ENCODE results near the gene DGKG.
A peak's percentile ranks its signal among the peaks of the same experiment; 100 is the strongest.

Gene DGKG

GRCh38 chr3:186129206-186129605, 232.8 kb downstream of the DGKG start:
- DNase-seq (ENCODE audit: low spot score in 2 of 2) (no peak), ATAC-seq (no peak)
- H3K27ac Mint-ChIP-seq = no peak overlapping the region
- H3K9me3 Mint-ChIP-seq = no peaks in the 10 kb centered on the region
- no peak overlapping the region for H3K4me3 Mint-ChIP-seq
- H3K36me3 Mint-ChIP-seq = peaks cover 5% of the 10 kb centered on the region
- no peaks in the 10 kb centered on the region for H3K4me1 Mint-ChIP-seq

GRCh38 chr3:186128158-186128557, 233.9 kb downstream of the DGKG start:
- DNase-seq (ENCODE audit: low spot score in 2 of 2) = no peak
- Mint-ChIP-seq H3K4me3 (no peak overlapping the region), H3K36me3 (peaks cover 5% of the 10 kb centered on the region), H3K9me3 (no peaks in the 10 kb centered on the region), H3K27ac (no peak overlapping the region), H3K4me1 (no peaks in the 10 kb centered on the region)
- no peak for ATAC-seq

GRCh38 chr3:186127463-186127862, 234.6 kb downstream of the DGKG start:
- Mint-ChIP-seq H3K27ac (no peak overlapping the region), H3K4me1 (no peaks in the 10 kb centered on the region), H3K36me3 (peaks cover 5% of the 10 kb centered on the region), H3K4me3 (no peak overlapping the region), H3K9me3 (no peaks in the 10 kb centered on the region)
- DNase-seq (ENCODE audit: low spot score in 2 of 2) = no peak
- ATAC-seq = no peak

DNA sequence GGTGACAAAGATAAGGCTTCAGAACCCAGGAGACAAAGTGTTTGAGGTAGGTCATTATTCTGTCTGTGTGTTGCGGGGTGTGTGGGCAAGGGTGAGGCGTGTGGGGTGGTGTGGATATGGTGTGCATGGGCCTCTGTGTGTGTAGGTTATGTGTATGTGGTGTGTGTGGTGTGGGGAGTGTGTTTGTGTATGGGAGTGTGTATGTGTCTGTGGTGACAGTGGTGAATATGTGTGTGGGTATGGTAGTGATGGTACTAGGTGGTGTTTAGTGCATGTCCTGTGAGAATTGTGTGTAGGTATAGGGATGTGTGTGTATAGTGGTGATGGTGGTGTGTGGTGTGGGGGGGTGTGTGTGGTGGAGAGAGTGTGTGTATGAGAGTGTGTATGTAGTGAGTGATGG, 236.9 kb downstream of the DGKG start:
- Mint-ChIP-seq H3K27ac (no peak overlapping the region), H3K9me3 (no peaks in the 10 kb centered on the region), H3K36me3 (peaks cover 3% of the 10 kb centered on the region), H3K4me1 (no peaks in the 10 kb centered on the region), H3K4me3 (no peak overlapping the region)
- DNase-seq (ENCODE audit: low spot score in 2 of 2) (no peak), ATAC-seq (no peak)

- DNase-seq (ENCODE audit: low spot score in 2 of 2) = no peak
- Mint-ChIP-seq H3K27ac (no peak overlapping the region), H3K9me3 (no peaks in the 10 kb centered on the region), H3K4me1 (no peaks in the 10 kb centered on the region), H3K36me3 (no peaks in the 10 kb centered on the region), H3K4me3 (no peak overlapping the region)
- ATAC-seq = no peak
Observed at GRCh38 chr3:186124592-186124991, 237.4 kb downstream of the DGKG start.

DNA sequence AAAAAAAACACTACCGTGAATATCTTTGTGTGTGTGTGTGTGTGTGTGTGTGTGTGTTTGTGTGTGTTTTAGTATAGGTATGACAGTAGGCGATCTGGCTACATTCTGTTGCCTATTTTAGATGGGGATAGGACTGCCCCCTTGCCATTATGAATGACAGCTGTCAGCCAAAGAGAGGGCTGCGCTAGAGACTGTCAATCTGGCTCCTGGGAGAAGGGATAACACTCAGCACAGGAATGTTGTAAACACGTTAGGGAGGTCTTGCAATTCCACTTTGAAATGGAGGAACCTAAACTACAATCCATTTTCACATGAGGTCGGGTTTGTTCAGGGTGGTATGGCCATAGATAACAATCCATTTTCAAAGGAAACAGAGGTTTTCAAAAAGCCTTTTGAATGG, 239.0 kb downstream of the DGKG start:
- Mint-ChIP-seq H3K4me3 (no peak overlapping the region), H3K4me1 (no peaks in the 10 kb centered on the region), H3K9me3 (no peaks in the 10 kb centered on the region), H3K27ac (no peak overlapping the region), H3K36me3 (no peaks in the 10 kb centered on the region)
- ATAC-seq = no peak
- no peak for DNase-seq (ENCODE audit: low spot score in 2 of 2)

DNA sequence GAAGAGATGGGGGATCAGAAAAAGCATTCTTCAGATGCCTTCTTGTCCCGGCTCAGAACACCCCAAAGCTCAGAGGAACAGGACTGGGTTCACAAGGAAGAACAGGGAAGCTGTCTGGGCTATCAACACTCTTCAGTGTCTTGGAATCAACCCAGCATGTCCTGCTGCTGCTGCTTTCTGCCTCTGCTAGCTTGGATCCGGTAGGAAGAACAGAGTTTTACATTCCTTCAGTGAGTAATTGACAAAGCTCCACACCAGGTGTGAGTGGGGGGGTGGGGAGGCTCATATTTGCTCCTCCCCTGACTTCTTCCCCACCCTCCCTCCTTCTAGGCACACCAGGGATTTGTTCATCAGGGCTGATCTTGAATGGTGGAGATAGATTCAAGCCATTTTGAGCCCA, 240.1 kb downstream of the DGKG start:
- H3K36me3 Mint-ChIP-seq = no peaks in the 10 kb centered on the region
- H3K4me3 Mint-ChIP-seq = no peak overlapping the region
- H3K9me3 Mint-ChIP-seq = no peaks in the 10 kb centered on the region
- ATAC-seq = no peak
- no peak overlapping the region for H3K27ac Mint-ChIP-seq
- no peak for DNase-seq (ENCODE audit: low spot score in 2 of 2)
- no peaks in the 10 kb centered on the region for H3K4me1 Mint-ChIP-seq

DNA sequence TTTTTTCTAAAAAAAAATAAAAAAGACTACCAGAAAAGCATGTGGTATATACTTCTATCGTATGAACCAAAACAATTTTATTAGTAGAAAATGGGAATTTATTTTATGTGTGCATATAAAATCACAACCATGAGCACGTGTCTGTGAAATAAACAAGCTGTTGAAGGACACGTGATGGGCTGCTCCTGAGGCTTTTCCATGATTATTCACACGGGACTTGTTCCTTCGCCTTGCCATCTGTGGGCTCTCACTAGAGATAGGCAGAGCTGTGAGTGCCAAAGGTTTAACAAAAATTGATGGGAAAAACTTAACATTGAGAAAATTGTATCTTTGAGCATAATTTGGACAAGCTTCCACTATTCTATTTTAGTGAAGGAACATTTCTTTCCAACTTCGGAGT, 240.8 kb downstream of the DGKG start:
- Mint-ChIP-seq H3K4me3 (no peak overlapping the region), H3K36me3 (no peaks in the 10 kb centered on the region), H3K4me1 (no peaks in the 10 kb centered on the region), H3K9me3 (no peaks in the 10 kb centered on the region), H3K27ac (no peak overlapping the region)
- ATAC-seq = no peak
- DNase-seq (ENCODE audit: low spot score in 2 of 2) = no peak

DNA sequence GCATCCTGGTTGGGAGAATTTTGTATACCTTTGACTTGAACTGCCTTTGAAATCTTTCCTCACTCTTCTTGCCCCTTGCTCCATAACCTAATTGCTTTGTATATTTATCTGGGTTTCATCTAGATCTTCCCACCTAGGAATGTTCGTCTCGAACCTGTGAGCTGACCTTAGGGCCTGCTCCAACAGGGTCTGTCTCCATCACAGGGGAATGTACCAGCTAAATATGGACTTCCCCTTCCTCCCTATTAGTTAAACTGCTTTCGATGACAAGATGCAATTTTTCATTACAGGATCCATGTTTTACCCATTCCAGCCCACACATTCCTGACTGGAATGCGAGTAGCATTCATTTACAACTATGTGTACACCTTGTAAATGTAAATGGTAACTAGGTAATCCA, 242.5 kb downstream of the DGKG start:
- ATAC-seq (no peak), DNase-seq (ENCODE audit: low spot score in 2 of 2) (no peak)
- Mint-ChIP-seq H3K36me3 (no peaks in the 10 kb centered on the region), H3K27ac (no peak overlapping the region), H3K4me1 (no peaks in the 10 kb centered on the region), H3K9me3 (no peaks in the 10 kb centered on the region), H3K4me3 (no peak overlapping the region)

DNA sequence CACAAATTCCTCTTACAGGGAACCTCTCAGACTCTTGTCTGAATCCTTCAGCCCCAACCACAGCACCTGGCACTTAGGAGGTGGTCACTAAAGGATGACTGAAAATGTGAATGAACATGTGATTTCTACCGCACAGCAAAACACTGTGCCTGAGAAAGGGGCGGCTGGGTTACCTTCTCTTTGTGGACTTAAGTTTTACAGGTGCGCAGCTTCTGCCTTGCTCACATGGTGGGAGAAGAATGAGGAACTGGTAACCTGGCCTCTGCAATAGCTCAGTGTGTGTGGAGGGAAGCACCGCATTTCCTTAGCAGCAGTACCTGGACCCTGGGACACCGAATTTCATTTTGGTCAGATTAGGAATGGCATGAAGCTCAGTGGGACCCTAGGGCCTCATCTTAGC, 243.3 kb downstream of the DGKG start:
- H3K4me1 Mint-ChIP-seq = no peaks in the 10 kb centered on the region
- DNase-seq (ENCODE audit: low spot score in 2 of 2) (no peak), ATAC-seq (no peak)
- no peak overlapping the region for H3K27ac Mint-ChIP-seq
- no peaks in the 10 kb centered on the region for H3K36me3 Mint-ChIP-seq
- H3K4me3 Mint-ChIP-seq = no peak overlapping the region
- no peaks in the 10 kb centered on the region for H3K9me3 Mint-ChIP-seq

GRCh38 chr3:186117521-186118134, 244.4 kb downstream of the DGKG start:
- Mint-ChIP-seq H3K4me1 (no peaks in the 10 kb centered on the region), H3K27ac (no peak overlapping the region), H3K4me3 (no peak overlapping the region), H3K36me3 (no peaks in the 10 kb centered on the region), H3K9me3 (no peaks in the 10 kb centered on the region)
- DNase-seq (ENCODE audit: low spot score in 2 of 2) (no peak), ATAC-seq (no peak)

DNA sequence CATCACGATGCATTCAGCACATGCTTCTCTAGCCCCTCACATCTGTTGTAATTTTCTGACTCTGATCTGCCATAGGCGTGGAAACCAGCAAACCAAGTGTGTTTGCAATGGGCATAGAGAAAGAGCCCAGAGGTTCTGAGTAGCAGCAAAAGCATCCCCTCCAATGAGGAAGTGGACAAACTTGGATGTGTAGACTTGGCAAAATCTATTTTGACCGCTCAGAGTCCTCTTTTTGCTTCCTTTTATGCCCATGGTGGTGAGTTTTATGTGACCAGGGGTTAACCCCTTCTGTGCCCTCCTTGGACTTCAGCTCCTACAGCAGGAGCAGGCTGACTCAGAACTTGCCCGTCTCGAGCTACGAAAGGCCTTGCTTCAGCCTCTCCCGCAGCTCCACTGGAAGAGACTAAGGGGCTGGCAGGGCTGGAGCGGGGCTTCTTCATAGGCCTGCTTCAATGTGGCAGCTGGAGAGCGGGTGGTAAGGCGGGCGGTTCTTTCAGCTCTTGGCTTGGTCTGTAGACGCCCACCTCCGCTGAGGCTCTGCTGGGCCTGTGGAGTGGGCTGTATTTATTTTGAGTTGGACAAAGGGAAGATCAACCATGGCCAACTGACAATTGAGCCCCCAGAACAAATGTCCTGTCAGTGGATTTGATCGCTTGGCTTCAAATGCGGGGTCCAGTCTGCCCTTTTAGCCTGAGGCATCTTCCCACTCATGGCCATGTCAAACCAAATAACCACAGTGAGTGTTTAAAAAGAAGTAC, 246.6 kb downstream of the DGKG start:
- Mint-ChIP-seq H3K4me1 (peaks cover 14% of the 10 kb centered on the region), H3K27ac (no peak overlapping the region), H3K9me3 (no peaks in the 10 kb centered on the region), H3K36me3 (peaks cover 10% of the 10 kb centered on the region), H3K4me3 (no peak overlapping the region)
- no peak for ATAC-seq
- DNase-seq (ENCODE audit: low spot score in 2 of 2) = no peak

DNA sequence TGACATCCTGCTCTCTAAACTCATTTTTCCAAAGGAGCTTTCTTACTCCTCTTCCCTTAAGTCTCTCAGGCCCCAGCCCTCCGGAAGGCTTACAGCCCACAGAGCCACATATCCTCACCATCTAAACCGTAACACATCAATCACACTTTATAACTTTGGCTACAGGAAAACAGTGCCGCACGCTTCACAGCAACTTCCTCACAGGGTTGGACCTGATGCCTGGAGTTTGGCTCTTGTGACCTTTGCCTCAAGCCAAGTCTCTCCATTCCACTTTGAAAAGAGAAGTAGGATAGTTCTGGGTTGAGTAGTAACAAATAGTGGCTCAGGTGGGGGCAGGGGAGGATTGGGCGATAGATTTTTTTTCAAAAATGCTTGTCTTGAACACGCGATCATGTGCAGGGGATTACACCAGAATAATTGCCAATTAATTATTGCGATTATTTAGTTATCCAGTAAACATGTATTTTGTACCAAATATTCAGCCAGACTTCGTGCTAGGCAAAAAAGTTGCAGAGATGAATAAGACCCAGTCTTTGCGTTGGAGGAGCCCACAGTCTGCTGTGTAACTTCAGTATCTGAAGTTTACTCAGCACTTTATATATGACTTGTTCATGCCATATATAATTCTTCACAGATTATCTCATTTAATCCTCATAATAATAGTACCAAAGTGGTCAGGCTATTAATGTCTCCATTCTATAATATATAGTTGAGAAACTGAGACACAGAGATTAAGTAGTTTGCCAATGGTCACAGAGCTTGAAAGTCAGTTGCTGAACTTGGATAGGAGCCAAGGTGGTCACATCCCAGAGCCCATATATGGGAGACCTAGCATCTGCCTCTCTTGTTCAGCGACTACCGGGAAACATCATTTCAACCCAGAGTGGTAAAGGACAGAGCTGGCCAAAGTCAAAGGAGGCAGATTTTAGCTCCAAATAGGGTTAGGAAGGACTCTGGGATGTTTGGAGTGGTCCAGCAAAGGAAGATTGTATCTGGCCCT, 250.8 kb downstream of the DGKG start:
- no peaks in the 10 kb centered on the region for H3K9me3 Mint-ChIP-seq
- peaks cover 49% of the 10 kb centered on the region for H3K4me1 Mint-ChIP-seq
- H3K36me3 Mint-ChIP-seq = peaks cover 28% of the 10 kb centered on the region
- DNase-seq (ENCODE audit: low spot score in 2 of 2) (no peak), ATAC-seq (peak; percentile 57)
- peak overlapping the region; percentile 75 for H3K27ac Mint-ChIP-seq
- peak overlapping the region; percentile 82 for H3K4me3 Mint-ChIP-seq

DNA sequence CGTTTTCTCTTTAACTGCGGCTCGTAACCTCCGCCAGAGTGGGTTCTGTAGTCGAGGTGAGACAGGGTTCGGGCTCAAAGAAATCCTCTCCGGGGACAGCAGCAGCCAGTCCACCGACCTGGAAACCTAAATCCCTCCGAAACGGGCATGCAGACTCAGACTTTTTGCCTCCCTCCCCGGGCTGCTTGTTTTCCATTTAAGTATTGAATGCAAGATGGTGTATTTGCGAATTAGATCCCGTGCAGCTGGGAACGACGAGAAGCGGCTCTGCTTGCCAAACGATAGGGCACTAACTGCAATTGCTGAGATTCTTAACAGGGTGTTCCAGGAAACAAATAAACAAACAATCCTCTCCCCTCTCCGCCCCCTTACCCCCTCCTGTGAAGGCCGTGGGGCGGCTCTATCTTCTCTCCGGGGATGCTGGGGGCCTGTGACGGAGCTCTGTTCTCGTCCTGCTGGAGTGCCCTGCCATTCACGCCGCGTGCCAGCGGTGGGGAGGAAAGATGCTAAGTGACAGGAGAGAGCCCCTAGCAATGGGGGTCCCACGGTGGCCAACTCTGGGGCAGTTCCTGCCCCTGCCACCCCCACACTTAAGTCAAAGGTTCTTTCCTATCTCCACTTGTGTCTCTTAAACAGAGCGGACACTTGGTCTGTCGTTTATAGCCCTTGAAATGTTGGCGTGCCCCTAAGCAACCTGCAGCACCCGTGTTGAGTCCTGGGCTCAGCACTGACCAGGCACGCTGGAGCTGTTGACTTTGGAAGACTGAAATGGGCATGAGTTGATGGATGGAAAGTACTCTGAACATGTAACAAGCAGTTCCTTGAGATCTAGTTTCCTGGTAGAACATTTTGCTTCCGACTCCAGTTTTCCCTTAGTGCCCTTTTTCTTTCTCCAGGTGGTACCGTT, 251.9 kb downstream of the DGKG start:
- Mint-ChIP-seq H3K9me3 (no peaks in the 10 kb centered on the region), H3K4me3 (peak overlapping the region; percentile 82), H3K4me1 (peaks cover 49% of the 10 kb centered on the region), H3K36me3 (peaks cover 28% of the 10 kb centered on the region), H3K27ac (peak overlapping the region; percentile 75)
- ATAC-seq = no peak
- DNase-seq (ENCODE audit: low spot score in 2 of 2) = no peak
